22Rv1 (cell line): ENCODE data around the gene CBFA2T2.

Experiments used
- H3K27ac ChIP-seq: fragments of 450-650 bp; 2 replicates; pipeline ENCODE4 v1.5.1; 2017
- CTCF ChIP-seq: fragments of 450-650 bp; IDR thresholded peaks from 2 replicates; pipeline ENCODE4 v1.5.1; 2017; ENCODE audit warnings: mild to moderate bottlenecking
- ZFX ChIP-seq: fragments of 450-650 bp; IDR thresholded peaks from 2 replicates; pipeline ENCODE4 v1.6.1; 2017; ENCODE audit warnings: antibody characterized with exemption, borderline replicate concordance

The CBFA2T2 gene

GRCh38 chr20:33600981-33601380 is 111.1 kb downstream of the CBFA2T2 start:
- no peak overlapping the region for H3K27ac ChIP-seq
- TF ChIP-seq CTCF (no peak), ZFX (no peak)

- TF ChIP-seq CTCF = no peak
- no peak for TF ChIP-seq ZFX
- no peak overlapping the region for H3K27ac ChIP-seq
Observed at GRCh38 chr20:33601861-33602260, 112.0 kb downstream of the CBFA2T2 start.

- no peak overlapping the region for H3K27ac ChIP-seq
- no peak for TF ChIP-seq ZFX
- TF ChIP-seq CTCF = no peak
Observed at GRCh38 chr20:33602826-33603590, 113.1 kb downstream of the CBFA2T2 start.

- TF ChIP-seq ZFX (no peak), CTCF (no peak)
- H3K27ac ChIP-seq = no peak overlapping the region
Observed at GRCh38 chr20:33604084-33604990, 114.4 kb downstream of the CBFA2T2 start.

GRCh38 chr20:33604991-33605370 is 115.1 kb downstream of the CBFA2T2 start:
- H3K27ac ChIP-seq = no peak overlapping the region
- TF ChIP-seq CTCF = no peak

- no peak for TF ChIP-seq CTCF
- no peak for TF ChIP-seq ZFX
- H3K27ac ChIP-seq = no peak overlapping the region
Observed at GRCh38 chr20:33606118-33606771, 116.3 kb downstream of the CBFA2T2 start.

GRCh38 chr20:33609504-33609903 is 119.6 kb downstream of the CBFA2T2 start:
- TF ChIP-seq CTCF (no peak), ZFX (no peak)
- no peak overlapping the region for H3K27ac ChIP-seq
